ENCODE results near the gene GINS2.

DNA sequence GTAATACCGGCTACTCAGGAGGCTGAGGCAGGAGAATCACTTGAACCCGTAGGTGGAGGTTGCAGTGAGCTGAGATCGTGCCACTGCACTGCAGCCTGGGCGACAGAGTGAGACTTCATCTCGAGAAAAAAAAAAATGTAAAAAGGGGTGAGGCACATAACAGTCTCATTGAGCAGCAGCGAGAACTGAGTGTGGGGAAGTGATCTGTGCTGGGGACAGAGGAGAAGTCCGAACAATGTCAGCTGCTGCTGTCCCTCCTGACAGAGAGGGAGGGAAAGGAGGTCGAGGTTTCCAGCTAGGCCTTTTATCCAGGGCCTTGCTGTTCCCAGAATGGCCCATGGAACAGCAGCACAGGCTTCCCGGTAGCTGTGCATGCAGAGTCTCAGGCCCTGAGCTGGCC is 48.2 kb upstream of the GINS2 start:
- TF ChIP-seq, protein P1, sequence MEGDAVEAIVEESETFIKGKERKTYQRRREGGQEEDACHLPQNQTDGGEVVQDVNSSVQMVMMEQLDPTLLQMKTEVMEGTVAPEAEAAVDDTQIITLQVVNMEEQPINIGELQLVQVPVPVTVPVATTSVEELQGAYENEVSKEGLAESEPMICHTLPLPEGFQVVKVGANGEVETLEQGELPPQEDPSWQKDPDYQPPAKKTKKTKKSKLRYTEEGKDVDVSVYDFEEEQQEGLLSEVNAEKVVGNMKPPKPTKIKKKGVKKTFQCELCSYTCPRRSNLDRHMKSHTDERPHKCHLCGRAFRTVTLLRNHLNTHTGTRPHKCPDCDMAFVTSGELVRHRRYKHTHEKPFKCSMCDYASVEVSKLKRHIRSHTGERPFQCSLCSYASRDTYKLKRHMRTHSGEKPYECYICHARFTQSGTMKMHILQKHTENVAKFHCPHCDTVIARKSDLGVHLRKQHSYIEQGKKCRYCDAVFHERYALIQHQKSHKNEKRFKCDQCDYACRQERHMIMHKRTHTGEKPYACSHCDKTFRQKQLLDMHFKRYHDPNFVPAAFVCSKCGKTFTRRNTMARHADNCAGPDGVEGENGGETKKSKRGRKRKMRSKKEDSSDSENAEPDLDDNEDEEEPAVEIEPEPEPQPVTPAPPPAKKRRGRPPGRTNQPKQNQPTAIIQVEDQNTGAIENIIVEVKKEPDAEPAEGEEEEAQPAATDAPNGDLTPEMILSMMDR (conservative IDR thresholded peaks at IDR 0.05): no peak
- no peak for TF ChIP-seq ZFX (IDR thresholded peaks at IDR 0.05)
